CMK (cell line): ENCODE results near the gene TMEM185B.

Experiments
- DNase-seq: peaks from one replicate; pipeline ENCODE4 v3.0.0-alpha.2; 2010; ENCODE audit warnings: low read depth

The TMEM185B gene

GRCh38 chr2:120231974-120232635 is 8.9 kb upstream of the TMEM185B start:
- no peak for DNase-seq

DNA sequence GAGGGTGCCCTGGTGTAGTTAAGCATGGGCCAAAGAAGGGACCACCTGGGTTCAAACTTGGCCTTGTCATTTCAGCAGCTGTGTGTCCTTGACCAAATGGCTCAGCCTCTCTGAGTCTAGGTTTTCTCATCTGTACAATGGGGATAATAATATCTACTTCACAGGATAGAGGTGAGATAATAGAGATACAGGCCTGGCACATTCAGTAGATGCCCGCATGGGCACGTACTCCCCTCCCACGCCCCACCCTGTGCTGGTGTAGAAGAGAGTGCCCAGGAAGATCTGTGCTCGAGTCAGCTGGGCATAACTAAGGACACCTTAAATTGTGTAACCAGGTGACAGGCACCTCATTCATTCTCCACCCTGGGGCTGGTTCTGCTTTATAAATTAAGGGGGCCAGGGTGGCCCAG is 8.4 kb upstream of the TMEM185B start:
- DNase-seq, result no peak

- DNase-seq, result no peak
These were observed 7.6 kb upstream of the TMEM185B start for GRCh38 chr2:120230515-120231471.

- DNase-seq, result no peak
These were observed 6.1 kb upstream of the TMEM185B start for GRCh38 chr2:120229341-120229740.

DNA sequence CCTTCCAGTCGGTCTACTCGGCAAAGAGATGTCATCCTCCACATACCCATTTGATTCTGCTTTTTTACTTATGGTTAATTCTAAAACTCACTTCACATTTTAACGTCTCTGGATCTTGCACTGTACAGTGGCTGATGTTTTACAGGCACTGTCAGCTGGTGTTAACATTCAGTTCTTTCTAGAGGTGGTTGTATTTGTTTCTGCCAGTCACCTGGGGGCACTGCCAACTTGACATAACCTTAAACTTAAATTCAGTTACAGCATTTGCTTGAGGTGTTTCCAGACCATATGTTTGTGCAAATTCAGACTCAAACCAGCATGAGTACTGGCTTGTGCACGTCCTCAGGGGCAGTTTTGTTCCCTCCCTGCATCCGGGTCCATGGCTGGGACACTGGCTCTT is 5.3 kb upstream of the TMEM185B start:
- no peak for DNase-seq

- no peak for DNase-seq
These were observed 4.2 kb upstream of the TMEM185B start for GRCh38 chr2:120227111-120227991.

GRCh38 chr2:120226316-120226715 is 3.1 kb upstream of the TMEM185B start:
- no peak for DNase-seq

DNA sequence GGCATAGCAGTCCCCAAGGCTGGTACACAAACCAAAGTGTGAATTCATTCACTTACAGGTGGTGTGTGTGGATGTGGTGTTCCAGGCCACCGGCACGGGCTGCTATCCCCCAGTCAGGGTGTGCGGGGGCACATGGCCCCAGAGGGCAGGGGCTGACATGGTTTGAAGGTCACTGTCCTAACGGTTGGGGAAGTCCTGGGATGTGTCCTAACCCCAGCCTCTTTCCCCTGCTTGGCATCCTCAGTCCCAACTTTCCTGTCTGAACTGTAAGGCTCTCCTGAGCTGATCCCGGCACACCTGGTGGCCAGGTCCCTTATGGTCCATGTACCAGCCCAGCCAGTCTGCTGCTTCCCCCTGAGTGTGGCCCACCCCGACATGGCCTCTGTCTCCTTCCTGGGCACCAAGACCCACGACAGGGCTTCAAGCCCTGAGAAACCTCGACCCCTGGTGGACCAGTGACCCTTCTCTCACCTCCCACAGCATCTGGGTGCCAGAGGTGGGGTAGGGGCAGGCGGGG is 2.4 kb upstream of the TMEM185B start:
- DNase-seq, result no peak

GRCh38 chr2:120224735-120225548 is 1.7 kb upstream of the TMEM185B start:
- no peak for DNase-seq

DNA sequence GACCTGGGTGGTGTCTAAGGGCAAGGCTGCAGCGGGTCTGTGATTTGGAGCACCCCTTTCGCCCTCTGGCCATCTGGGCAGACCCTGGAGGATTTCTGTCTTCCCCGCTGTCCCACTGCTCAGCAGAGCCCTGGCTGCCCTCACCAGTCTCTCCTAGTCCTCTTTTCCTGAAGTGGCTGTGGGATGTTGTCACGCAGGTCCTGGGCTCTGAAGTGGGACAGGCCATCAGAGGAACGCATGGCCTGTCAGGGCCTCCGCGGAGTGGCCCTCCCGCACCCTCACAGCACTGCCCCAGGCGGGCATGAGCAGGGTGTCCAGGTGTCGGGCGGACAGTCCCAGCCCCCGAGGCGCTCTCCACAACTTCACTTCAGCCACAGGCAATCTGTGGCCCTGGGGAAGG is 1.1 kb upstream of the TMEM185B start:
- DNase-seq, result no peak

DNA sequence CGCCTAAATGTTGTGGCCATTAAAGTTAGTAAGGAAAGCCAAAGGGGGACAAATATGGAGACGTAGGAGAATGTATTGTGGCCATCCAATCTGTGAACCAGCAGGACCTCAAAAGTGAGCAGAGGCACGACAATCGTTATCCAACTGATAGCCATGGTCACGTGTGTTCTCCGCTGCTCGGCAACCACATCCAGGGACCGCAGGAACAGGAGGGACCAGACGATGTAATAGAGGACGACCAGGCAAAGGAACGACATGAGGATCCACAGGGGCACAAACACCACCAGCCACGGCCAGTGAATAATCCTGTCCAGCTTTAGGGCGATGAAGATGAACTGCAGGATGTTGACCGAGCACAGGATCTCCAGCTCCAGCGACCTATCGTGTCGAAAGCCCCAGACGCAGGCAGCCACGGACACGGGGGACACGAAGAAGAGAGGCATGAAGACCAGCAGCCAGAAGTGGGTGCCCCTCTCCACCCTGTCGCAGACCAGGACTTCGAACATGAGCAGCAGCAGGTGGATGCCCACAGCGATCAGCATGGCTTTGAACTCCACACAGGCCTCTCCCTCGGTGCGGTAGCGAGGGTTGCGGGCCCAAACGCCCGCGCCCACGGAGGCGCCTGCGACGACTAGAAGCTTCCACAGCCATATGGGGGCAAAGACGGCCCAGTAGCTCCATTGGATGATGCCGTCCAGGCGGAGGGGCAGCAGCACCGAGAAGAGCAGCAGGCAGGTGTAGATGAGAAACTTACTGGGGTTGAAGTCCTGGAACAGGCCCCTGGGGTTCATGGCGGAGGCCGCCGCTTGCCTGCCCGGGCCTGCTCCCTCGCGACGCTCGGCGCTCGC is 790 bp downstream of the TMEM185B start:
- DNase-seq, result no peak

DNA sequence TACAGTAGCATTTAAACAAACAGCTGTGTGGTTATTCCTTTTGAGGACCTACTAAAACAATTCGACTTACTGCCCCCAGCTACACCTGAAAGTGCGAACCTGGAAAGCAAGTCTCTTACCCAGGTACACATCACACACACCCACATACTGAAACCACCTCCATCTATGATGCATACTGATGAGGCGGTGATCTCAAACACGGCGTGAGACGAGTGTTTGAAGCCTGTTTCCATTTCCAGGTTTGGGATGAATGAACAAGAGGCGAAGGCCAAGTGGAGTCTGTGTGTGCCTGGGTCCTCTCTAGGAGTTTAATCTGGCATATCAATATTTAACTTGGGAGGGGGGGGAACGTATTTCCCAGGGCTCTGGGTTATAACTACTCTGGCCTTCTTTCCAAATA is 1.6 kb downstream of the TMEM185B start:
- DNase-seq, result no peak

- DNase-seq, result no peak
These were observed 2.4 kb downstream of the TMEM185B start for GRCh38 chr2:120220756-120221155.

- DNase-seq, result no peak
These were observed 3.4 kb downstream of the TMEM185B start for GRCh38 chr2:120219766-120220165.

GRCh38 chr2:120219291-120219690 is 3.9 kb downstream of the TMEM185B start:
- no peak for DNase-seq

GRCh38 chr2:120218181-120218580 is 5.0 kb downstream of the TMEM185B start:
- no peak for DNase-seq

DNA sequence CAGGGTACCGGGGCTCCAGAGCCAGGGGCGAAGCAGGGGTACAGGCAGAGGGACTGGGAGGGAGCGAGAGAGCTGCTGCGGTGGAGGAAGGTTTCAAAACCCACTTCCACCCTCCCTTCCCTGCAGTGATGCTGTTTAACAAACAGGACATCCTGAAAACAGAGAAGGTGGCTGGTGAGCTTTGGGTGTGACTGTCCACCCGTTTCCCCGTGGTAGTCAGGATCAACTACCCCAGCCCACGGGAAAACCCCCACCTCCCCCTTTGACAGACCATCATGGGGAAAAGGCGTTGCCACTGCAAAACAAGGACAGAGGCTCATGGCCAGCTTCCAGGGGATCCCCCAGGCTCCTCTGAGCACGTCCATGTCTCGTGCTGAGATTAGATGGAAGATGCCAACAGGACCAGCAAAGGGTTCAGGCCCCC is 12.9 kb downstream of the TMEM185B start:
- DNase-seq, result no peak

- DNase-seq, result no peak
These were observed 13.6 kb downstream of the TMEM185B start for GRCh38 chr2:120209427-120210269.
